AG08396 (cell line): ENCODE data around the gene BOD1.

ENCODE experiments used
- DNase-seq: peaks from one replicate; pipeline ENCODE4 v3.0.0; 2012; ENCODE audit warnings: low spot score, mixed read lengths

The BOD1 gene

DNA sequence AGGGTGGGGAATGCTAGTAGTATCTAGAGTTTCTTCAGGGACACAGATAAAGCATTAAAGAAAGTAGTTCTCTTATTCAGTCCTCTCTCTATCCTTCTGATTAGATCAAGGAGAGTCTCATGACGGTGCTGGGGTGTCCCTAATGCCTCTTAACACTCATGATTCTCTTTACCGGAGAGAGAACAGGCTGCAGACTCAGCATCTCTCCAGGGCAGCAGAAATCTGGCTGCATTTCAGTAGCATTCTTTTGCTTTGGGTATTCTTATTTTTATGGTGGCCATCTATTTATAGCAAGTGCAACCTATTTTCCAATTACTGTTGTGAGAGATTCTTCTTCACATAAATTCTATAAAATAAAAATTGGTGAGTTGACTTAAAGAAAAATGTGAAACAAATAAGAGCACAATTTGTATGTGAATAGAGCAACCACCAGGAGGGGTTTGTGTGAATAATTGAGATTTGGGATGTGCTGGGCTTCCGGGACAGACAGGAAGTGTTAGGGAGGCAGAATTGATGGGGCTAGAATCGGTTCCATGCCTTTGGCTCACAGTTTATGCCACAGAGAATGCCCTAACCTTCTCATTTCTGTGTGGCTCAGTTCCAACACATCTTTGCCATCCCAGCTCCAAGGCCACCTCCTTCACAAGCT is 23.8 kb upstream of the BOD1 start:
- DNase-seq = no peak

DNA sequence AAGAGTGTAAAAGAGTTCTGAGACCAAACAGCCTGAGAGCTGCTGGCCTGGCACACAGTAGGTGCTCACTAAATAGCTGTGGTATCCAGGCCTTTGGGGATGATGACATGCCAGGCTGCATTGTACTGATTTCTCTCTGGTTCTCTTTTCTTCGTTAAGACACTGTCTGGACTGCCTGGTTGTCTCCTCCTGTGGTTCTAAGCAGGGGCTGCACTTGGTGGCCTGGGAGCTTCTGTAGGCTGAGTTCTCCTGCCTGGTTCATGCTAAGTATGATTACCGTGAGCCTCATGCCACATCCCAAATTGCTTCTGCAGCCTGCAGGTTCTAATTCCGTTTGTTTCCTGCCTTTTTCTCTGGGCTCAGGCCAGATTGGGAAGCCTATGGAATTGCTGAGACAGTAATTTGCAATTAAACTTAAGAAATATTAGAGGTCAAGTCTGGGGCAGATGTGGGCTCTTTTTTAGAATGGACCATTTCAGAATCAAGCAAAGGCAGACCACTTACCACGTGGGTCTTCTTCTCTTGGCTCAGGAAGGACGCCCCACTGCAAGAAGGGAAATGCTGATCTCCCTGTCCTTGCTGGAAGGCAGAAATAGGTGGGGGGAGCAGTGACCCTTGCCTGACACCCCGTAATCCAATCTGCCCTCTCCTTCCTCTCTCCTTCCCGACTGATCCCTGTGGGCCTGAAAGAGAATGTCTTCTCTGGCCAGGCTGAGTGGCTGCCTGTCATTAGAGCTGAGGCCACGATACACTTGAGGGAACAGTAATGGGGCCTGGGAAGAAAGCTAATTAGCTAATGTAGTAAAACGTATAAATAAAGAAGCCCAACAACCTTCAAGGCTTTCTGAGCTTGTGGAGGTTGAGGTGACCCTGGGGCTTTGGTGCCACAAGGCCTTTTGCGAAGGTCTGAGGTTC is 21.9 kb upstream of the BOD1 start:
- no peak for DNase-seq

DNA sequence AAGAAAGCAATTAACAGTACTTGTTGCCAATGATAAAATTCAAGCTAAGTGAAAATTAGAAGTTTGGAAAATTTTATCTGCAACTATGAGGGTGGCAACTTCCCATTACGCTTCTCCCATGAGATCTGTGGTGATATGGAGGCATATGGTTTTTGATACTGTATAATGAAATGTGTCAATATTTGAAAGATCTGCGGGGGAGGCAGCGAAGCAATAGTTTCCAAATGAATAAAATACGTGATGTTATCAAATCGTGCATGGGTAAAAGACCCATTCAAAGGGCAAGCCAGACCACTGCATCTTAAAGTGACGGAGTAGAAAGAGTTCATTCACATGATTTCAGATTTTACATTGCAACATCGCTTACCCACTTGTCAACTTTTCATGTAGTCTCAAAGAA is 20.9 kb upstream of the BOD1 start:
- DNase-seq = no peak

DNA sequence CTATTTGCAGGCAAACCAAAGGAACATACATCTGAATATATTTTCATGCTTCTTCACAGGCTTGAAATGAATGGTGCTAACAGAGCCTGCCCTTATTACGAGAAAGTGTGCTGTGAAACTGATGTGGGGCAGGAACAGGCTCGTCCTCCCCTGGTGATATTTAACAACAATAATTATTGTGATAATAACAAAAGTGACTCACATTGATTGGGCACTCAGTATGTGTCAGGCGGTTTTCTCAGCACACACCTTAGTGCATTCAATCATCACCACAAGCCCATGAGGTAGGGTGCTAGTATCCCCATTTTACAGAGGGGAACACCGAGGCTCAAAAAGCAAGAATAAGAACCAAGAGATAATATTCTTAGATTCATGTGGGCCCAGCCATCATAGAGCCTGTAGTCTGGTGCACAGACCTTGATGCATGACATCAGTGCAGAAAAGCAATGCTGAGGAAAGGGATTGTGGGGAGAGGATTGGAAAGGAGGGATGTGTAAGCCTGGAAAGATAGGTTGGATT is 18.1 kb upstream of the BOD1 start:
- DNase-seq = no peak

DNA sequence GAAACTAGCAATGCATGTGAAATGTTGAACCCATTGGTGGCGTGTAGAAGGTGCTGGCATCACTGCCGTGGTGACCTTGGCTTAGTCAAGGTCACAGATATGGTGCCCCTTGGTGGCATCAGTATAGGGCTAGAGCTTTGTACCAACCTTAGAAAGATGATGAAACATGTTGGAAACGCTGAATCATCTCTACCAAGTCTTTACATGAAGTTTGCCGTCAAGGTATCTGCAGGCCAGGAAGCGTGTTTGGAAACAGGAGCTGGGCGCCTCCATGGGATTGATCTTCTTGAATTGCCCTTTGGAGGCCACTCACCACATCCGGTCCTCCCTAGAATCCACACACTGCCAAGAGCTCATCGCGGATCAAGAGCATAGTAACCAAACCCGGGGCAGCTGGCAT is 16.9 kb upstream of the BOD1 start:
- DNase-seq = no peak

DNA sequence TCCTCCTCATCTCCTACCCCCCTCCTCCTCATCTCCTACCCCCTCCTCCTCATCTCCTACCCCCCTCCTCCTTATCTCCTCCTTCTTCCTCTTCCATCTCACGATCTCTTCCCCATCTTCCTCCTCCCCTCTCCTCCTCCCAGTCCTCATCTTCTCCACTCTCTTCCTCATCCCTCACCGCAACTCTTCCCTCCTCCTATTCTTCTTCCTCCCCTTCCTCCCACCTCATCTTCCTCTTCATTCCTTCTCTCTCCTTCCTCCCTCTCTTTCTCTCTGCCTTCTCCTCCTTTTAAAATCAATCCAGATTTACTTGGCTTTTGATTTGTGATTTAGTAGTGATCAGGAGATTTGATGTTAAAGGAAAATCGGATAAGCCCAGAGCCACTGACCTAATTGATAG is 15.0 kb upstream of the BOD1 start:
- DNase-seq = no peak

DNA sequence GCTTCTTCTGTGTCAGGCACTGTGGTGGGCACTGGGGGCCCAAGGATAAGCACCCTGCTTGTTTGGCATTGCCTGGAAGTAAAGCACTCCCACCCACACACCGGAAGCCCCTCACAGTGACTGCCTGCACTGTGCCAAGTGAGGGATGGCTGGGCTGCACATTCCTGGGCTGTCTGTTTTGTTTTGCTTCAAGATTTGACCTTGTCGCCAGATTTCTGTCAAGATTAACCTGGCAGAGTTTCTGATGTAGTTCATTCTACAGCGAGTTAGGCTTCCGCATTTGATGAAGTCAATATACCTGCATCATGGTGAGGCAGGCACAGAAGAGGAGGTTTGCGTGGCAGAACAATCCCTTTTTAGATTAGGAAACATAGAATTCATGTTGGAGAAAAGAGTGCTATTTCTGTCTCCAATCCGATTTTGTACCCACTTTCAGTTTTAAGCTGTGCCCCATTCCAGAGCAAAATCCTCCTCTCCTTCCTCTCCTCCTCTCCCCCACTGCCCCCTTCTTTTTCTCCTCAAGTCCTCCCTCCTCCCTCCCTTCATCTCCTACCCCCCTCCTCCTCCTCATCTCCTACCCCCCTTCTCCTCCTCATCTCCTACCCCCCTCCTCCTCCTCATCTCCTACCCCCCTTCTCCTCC is 14.4 kb upstream of the BOD1 start:
- DNase-seq = no peak

DNA sequence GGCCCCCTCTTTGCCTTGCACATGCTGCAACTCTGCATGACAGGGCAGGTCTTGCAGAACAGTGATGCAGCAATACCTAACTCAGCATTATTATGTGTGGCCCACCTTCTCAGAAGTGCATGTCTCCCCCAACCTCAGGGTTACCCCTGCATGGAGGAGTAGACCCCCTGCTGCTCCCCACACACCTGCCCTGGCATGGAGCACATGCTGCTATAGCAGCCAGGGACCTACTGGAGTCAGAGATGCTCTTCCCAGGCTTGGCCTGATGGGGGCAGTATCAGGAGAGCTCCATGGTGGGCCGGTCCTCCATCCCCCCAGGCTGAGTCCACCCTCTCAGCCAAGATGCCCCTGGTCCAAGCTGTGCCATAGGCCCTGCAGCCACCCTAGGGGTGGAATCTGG is 13.2 kb upstream of the BOD1 start:
- no peak for DNase-seq

DNA sequence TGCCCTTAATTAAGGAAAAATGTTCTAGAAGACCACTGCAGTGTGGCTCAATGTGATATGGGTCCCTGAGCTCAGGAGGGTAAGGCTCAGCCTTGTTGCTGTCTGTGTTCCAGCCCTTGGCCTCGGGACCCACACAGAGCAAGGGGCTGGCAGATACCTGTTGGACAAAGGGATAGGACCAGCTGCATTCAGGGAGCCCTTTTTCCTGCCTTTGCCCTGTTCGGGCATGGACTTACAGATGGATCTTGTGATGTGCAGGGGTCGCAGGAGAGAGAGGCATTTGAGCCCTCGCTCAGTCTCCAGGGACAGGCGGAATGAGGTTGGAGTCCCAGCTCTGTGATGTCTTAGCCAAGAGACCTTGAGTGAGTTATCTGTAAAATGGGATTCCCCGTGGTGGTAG is 12.1 kb upstream of the BOD1 start:
- no peak for DNase-seq

DNA sequence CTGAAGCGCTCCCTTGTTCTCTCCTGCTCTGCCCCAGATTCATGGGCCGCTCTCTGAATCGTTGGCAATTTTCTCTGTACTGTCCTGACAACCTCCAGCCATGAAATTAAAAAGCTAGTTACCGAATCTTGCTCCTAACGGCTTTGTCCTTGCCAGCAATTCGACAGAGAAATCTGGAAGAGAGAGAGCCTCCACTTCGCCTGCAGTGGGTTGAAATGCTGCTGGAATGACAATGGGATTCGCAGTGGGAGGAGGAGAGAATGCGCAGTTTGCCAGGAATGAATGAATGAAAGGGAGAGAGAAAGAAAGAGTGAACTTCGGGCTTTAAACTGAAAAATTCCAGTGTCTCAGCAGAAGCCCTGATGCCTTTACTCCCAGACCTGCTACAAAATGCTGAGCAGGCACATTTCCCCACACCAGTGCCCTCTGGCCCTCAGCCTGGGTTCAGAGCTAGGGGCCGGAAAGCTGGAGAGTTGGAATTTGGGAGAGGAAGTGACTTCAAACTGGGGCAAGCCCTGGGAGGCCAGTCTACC is 11.5 kb upstream of the BOD1 start:
- DNase-seq = no peak

DNA sequence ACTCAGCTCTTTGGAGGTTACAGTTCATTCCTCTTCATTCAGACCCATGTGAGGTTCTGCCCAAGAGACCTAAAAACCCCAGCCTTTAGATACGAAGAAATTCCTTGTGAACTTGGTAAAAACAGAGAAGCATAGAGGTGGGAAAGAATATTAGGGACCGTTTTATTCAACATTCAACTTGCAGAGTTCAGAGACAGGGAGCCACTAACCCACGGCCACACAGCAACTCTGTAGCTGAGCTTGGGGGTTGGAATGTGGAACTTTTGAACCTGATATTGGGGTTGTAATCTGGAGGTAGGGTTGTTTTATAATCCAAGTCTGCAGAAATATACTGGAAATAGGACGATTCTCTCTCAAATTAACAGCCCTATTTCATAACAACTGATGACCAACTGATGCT is 10.8 kb upstream of the BOD1 start:
- no peak for DNase-seq

DNA sequence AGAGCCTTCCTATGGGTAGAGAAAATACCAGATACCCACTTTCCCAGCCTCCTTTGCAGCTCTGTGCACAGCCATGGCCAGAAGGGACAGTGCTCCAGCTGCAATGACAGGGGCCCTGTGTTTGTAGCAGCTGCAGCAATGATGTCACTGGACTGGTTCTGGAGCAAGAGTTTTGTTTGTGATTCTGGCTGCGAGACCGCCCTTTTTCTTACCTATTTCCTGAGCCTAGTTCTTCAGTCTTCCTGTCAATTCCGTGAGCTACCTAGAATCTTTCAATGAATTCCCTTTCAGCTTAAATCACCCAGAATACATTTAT is 10.0 kb upstream of the BOD1 start:
- no peak for DNase-seq

DNA sequence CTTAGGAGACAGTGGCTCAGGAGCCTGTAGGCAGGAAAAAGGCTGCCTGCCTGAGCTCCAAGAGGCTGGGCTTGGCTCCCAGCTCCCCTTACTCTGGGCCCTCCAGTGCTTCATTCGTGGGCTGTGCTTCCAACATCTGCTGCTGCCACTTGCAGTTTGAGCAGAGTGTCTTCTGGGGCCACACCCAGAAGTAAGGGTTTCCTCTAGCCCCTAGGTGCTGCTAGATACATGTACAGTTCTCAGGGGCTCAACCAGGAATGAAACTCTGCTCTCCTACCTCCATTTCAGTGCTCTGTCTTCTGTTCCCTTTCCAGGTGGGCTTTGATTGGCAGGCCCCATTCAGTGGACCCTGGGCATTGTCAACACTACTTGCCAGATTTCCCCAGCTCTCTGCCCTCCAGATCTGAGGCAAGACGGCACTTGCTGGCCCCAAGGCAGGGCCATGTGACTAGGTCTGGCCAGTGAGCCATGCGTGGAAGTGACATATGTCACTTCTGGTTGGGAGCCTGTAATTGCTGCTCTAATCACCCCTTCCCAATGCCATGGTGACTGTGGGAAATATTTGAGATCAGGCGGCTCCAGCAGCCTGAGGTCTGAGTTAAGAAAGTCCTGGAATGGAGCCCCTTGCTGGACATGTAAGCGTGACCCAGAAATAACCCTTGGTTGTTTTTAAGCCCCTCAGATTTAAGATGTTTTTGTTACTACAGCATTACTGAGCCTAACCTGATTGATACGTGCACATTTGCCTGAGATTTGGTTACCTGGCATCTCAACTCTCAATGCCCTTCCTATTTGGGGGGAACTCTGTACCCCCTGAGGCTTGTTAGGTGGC is 9.4 kb upstream of the BOD1 start:
- DNase-seq = no peak

DNA sequence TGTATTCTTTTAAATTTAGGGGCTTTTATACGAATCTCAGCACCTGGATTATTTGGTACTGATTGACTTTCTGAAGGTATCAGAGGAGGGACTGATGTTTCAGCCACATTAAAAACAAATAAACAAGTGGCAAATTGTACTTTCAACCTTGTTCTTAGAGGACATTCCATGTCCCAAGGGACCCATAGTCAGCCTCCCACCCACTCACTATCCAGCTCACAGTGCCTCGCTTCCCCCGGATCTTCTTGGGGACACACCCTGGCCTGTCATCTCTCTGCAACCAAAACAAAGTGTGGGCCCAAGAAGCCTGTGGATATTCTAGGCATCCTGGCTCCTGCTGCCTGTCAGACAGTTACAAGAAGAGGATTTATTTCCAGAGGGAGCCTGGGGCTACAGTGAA is 8.8 kb upstream of the BOD1 start:
- no peak for DNase-seq

DNA sequence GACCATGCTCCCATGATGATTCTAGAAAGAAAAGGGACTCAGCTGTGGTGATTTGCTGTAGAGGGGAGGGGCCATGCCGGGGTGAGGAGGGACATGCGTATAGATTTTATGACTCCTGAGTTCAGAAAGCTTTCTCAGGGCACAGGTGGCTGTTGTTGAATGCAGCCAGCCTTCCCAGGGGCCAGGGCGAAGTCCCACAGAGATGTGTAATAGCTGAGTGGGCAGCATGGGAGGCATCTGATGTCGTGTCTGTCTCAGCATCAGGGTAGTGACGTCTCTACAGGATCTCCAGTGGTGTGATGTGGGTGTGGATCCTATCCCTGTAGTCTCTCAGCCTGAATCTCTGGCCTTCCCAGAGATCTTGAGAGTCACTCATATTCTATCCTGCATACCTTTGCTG is 7.8 kb upstream of the BOD1 start:
- no peak for DNase-seq

DNA sequence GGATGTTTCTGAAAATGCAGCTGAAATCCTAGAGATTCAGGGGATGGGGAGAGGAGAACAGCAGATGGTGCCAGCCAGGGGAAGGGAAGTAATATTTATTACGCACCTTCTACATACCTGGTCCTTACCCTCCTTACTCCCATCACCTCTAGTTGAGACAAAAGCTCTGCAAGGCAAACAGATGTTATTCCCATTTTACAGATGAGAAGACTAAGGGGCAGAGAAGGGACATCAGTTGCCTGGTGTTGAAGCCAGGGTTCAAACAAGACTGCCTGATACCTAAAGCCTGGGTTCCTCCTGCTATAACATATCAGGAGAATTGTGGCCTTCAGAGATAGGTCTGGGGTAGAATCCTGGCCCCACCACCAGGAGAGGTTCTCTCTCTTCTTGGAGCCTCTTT is 7.3 kb upstream of the BOD1 start:
- no peak for DNase-seq

DNA sequence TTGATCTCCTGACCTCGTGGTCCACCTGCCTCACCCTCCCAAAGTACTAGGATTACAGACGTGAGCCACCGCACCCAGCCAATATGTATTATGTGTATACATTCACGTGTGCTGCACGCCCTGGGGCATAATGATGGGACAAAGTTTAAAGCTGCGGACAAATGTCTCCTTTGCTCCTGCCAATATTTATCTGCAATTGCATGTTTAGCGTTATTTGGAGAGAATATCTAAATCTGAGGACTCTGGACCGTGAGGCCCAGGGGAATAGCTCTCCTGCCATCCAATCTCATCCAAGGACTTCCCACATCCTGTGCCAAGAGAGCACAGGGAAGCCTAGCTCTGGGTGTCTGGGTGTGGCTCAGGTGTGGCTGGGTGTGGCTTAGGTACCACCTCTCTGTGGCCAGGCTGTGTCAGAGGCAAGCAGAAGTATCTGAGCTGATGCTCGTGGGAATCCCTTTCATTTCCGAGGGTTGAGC is 6.9 kb upstream of the BOD1 start:
- no peak for DNase-seq

DNA sequence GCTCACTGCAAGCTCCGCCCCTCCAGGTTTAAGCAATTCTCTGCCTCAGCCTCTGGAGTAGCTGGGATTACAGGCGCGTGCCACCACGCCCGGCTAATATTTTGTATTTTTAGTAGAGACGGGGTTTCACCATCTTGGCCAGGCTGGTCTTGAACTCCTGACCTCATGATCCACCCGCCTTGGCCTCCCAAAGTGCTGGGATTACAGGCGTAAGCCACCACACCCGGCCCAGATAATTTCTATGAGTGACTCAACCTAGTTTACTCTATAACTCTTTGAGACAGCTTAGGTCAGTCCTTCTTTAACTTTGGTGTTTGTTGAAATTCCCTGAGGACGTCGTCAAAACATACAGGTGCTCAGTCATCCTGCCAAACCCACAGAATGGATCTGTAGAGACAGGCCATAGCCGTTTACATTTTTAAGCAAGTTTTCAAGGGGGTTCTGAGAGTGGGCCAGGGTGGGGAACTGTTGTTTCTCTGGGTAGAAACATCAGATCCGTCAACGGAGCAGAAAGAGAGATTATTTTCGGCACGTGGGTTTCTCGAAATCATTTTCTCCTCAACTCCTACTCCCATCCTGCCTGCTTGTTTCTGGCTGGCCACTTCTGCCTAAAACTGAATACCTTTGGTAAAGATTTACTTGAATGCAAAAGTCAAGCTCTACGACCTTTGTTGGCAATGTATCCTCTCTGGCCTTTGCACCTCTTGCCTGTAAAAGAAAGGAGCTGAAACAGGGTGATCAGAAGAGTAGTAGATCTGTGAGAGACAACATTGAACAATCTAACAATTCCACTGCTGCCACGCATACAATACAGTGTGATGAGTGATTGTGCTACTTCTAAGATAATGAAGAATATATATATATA is 6.0 kb upstream of the BOD1 start:
- DNase-seq = no peak

DNA sequence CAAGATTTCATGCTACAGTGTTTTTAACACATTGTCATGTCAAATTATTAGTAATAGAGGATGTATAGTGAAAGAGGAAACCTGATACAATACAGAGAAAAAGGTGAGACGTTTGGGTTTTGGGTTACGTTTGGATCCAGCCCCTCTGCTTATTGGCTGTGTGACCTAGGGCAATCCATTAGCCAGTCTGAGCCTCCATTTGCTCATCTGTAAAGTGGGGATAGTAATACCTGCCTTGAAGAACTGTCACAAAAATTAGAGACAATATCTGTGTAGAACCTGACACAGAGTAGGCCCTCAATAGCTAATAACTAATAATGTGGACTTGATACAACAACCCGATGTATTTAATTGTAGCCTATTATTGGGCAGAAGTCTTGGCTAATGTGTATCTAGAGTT is 4.3 kb upstream of the BOD1 start:
- DNase-seq = no peak

DNA sequence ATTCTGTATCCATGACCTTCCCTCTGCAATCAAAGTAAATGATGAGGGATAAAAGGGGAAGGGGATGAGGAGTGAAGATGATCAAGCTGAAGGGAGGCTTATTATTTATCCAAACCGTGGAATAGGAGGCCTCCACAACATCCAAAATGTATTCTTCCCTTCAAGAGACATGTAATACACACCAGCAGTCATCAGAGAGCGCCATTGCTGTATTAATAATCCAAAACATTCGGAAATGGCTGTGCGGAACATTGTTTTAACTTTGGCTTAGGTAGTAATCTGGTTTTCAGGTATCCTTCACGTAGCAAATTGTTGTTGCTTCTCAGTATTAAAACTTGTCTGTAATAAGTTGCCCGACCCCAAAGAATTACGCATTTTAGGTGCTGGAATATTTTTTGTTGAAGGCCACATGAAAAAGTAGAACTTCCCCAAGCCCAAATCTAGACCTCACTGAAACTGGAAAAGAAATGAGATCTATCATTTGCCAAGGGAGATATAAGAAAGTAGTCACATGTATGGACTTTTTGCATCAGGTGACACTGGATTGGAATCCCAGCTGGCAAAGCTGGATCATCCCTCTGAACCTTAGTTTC is 2.6 kb upstream of the BOD1 start:
- DNase-seq = peak; percentile 61
